ENCODE measurements around the gene HMOX2.

- TF ChIP-seq CTCF (IDR thresholded peaks at IDR 0.05) (no peak), POLR2A (IDR thresholded peaks at IDR 0.05) (no peak), POLR2AphosphoS5 (IDR thresholded peaks at IDR 0.05) (no peak)
Observed at GRCh38 chr16:4536391-4537106, 60.4 kb downstream of the HMOX2 start.

All from upper lobe of left lung (tissue), 4 donors.